K562 (cell line): ENCODE measurements around the gene SORCS2. TPM values are rescaled to one million over a fixed set of nuclear protein-coding genes. Genes with fewer than 3 reads are reported as not detected.

Experiments
- ATAC-seq: fragments of 200-7000 bp; cut with Tn5 transposase; 3 replicates; pipeline ENCODE4 v1.9.1; 2020; ENCODE audit warnings: moderate library complexity
- BruUV-seq: library from RNA; stranded (reverse); fragments of 400-500 nt; replicated peaks from 2 replicates; lab custom pipeline; 2021; lab: Mats Ljungman, UMichigan
- CTCF ChIA-PET: fragments of 300-600 bp; formaldehyde crosslinking; extraction: SDS; loops from one replicate; lab custom pipeline; 2021; ENCODE audit warnings: low intra/inter-chr PET ratio; lab: Yijun Ruan, JAX
- POLR2A ChIA-PET: fragments of 300-600, 350-650 bp; sonication (Branson Sonifier 250); formaldehyde crosslinking; extraction: SDS; loops from one replicate; lab custom pipeline; 2021; ENCODE audit warnings: antibody characterized with exemption, inconsistent platforms; lab: Yijun Ruan, JAX
- DNase-seq, 4 experiments: peaks; one replicate each; pipeline versions ENCODE4 v3.0.0 to v3.0.0-alpha.2; 2011 to 2018; ENCODE audit warnings: low spot score in 3 of 4, mixed read lengths in 3 of 4; ENCODE audit errors: extremely low read depth in 1 of 4
- FAIRE-seq: peaks from 2 replicates; lab custom pipeline; 2011; peaks lifted over from hg19 to GRCh38; lab: Jason Lieb, UNC
- H2AFZ ChIP-seq: 2 replicates; pipeline ENCODE4 v1.6.0; 2011; ENCODE audit warnings: low read depth, low read length, control low read depth, inconsistent platforms
- H3K27ac ChIP-seq: fragments of 200-600 bp; 3 replicates; pipeline ENCODE4 v1.8.0; 2011; ENCODE audit warnings: low read depth, mild to moderate bottlenecking, control low read depth, inconsistent platforms, low read length, moderate library complexity, mixed read lengths; ENCODE audit errors: extremely low read depth
- H3K27me3 ChIP-seq, 2 experiments: fragments of 300-600 bp in 1 of 2; 2 replicates in 1 of 2; 3 replicates in 1 of 2; pipeline versions ENCODE4 v1.6.0 to v1.8.0; 2011; ENCODE audit warnings: inconsistent platforms in 2 of 2, low read length in 2 of 2, mild to moderate bottlenecking in 1 of 2, mixed read lengths in 1 of 2, moderate library complexity in 1 of 2; ENCODE audit not compliant: control insufficient read depth in 2 of 2, insufficient read depth in 2 of 2
- H3K36me3 ChIP-seq: fragments of 300-600 bp; 3 replicates; pipeline ENCODE4 v1.8.0; 2011; ENCODE audit warnings: mild to moderate bottlenecking, low read length, inconsistent platforms; ENCODE audit not compliant: control insufficient read depth, insufficient read depth
- H3K4me1 ChIP-seq, 2 experiments: fragments of 200-600 bp in 1 of 2; replicated peaks in 1 of 2; 2 replicates in 1 of 2; 3 replicates in 1 of 2; pipeline versions ENCODE4 v1.5.1 to v1.8.0; 2011; ENCODE audit warnings: inconsistent platforms in 2 of 2, low read length in 2 of 2, mild to moderate bottlenecking in 1 of 2, mixed read lengths in 1 of 2, moderate library complexity in 1 of 2; ENCODE audit not compliant: control insufficient read depth in 2 of 2, insufficient read depth in 2 of 2
- H3K4me2 ChIP-seq: 2 replicates; pipeline ENCODE4 v1.6.1; 2011; ENCODE audit warnings: low read length, control low read depth, inconsistent platforms, mixed read lengths; ENCODE audit not compliant: insufficient read depth
- H3K4me3 ChIP-seq: fragments of 200-600 bp; sonication (generic), shearing (Covaris generic); 2 replicates; pipeline ENCODE4 v1.5.1; 2016; ENCODE audit warnings: control low read depth, inconsistent platforms
- H3K79me2 ChIP-seq: fragments of 200-600 bp; 3 replicates; pipeline ENCODE4 v1.8.0; 2011; ENCODE audit warnings: low read length, inconsistent platforms; ENCODE audit not compliant: control insufficient read depth, insufficient read depth
- H3K9ac ChIP-seq, 2 experiments: 2 replicates each; pipeline versions ENCODE4 v1.6.0 to v1.6.1; 2011; ENCODE audit warnings: low read depth in 2 of 2, low read length in 2 of 2, control low read depth in 1 of 2, inconsistent platforms in 1 of 2, mild to moderate bottlenecking in 1 of 2, mixed read lengths in 1 of 2; ENCODE audit not compliant: insufficient read depth in 1 of 2
- H3K9me1 ChIP-seq: one replicate; pipeline ENCODE4 v1.6.0; 2011; ENCODE audit warnings: inconsistent platforms, mild to moderate bottlenecking, low read length, moderate library complexity; ENCODE audit not compliant: control insufficient read depth, insufficient read depth
- H3K9me3 ChIP-seq: replicated peaks from 2 replicates; pipeline ENCODE4 v1.5.1; 2011; ENCODE audit warnings: low read depth, low read length, inconsistent platforms; ENCODE audit not compliant: control insufficient read depth, insufficient read depth
- H4K20me1 ChIP-seq: replicated peaks from 2 replicates; pipeline ENCODE4 v1.6.1; 2011; ENCODE audit warnings: low read length, inconsistent platforms, mixed read lengths; ENCODE audit not compliant: control insufficient read depth, insufficient read depth
- CTBP1 ChIP-seq: fragments of 450-650 bp; IDR thresholded peaks from 2 replicates; pipeline ENCODE4 v1.6.1; 2016; ENCODE audit warnings: borderline replicate concordance
- FOXJ3 ChIP-seq: sonication (generic); formaldehyde crosslinking; IDR thresholded peaks from 2 replicates; pipeline ENCODE4 v1.4.0; 2020; ENCODE audit warnings: mild to moderate bottlenecking, missing genetic modification reagents
- FOXK1 ChIP-seq: sonication (generic); formaldehyde crosslinking; IDR thresholded peaks from 2 replicates; pipeline ENCODE4 v1.8.0; 2022; ENCODE audit warnings: missing genetic modification reagents, mild to moderate bottlenecking, borderline replicate concordance
- FOXK2 ChIP-seq, 2 experiments: fragments of 450-650 bp; IDR thresholded peaks in 1 of 2; conservative IDR thresholded peaks in 1 of 2; 2 replicates each; pipeline ENCODE4 v1.6.1; 2016; ENCODE audit warnings: low read depth in 2 of 2, mild to moderate bottlenecking in 1 of 2
- GTF2A2 ChIP-seq: IDR thresholded peaks from 2 replicates; pipeline ENCODE4 v1.6.1; 2016; ENCODE audit warnings: mild to moderate bottlenecking, missing genetic modification characterization, missing compliant biosample characterization
- KLF10 ChIP-seq: fragments of 250-450 bp; sonication (Bioruptor Pico); IDR thresholded peaks from 2 replicates; pipeline ENCODE4 v1.6.1; 2021; ENCODE audit warnings: matching md5 sums
- L3MBTL2 ChIP-seq: fragments of 450-650 bp; IDR thresholded peaks from 2 replicates; pipeline ENCODE4 v1.6.1; 2016; ENCODE audit warnings: mild to moderate bottlenecking, moderate library complexity
- NCOA2 ChIP-seq, 2 experiments: fragments of 450-650 bp; IDR thresholded peaks; 2 replicates each; pipeline ENCODE4 v1.6.1; 2018; ENCODE audit warnings: mild to moderate bottlenecking in 2 of 2, moderate library complexity in 1 of 2; ENCODE audit not compliant: partially characterized antibody in 2 of 2
- SMARCC2 ChIP-seq: fragments of 450-650 bp; IDR thresholded peaks from 2 replicates; pipeline ENCODE4 v1.6.1; 2017; ENCODE audit warnings: antibody characterized with exemption, moderate library complexity, mild to moderate bottlenecking, low read depth
- ZEB2 ChIP-seq: fragments of 450-650 bp; IDR thresholded peaks from 2 replicates; pipeline ENCODE4 v1.6.1; 2016
- ZNF785 ChIP-seq: fragments of 250-450 bp; sonication (Bioruptor Pico); IDR thresholded peaks from 2 replicates; pipeline ENCODE4 v1.4.0; 2020; ENCODE audit warnings: mild to moderate bottlenecking
- WGBS: fragments of 100-300 bp; shearing (Covaris generic); methylation state at CpG from one replicate; pipeline ENCODE4 v1.1.6; 2016; ENCODE audit warnings: low coverage, mixed read lengths; ENCODE audit not compliant: insufficient coverage; ENCODE audit errors: missing lambda C conversion rate; 5-methylcytosine and 5-hydroxymethylcytosine counted together
- in situ Hi-C: fragments of 300-500 bp; cut with MboI; formaldehyde crosslinking; loops from 4 replicates; pipeline ENCODE4 v1.15.0; 2018; ENCODE audit warnings: inconsistent platforms, mixed read lengths
- intact Hi-C: fragments of 100-400 bp; cut with micrococcal nuclease; formaldehyde crosslinking; loops from 2 replicates; pipeline ENCODE4 v1.14.2; 2022
- polyA plus RNA-seq, 8 experiments: library from polyadenylated mRNA; depleted of rRNA in 4 of 8; stranded (reverse) in 5 of 8; unstranded in 3 of 8; fragments of >200 nt; fragmentation: Nextera tagmentation in 2 of 8; fragmentation: Illumina TruSeq in 1 of 8; extraction: Ambion mirVana in 2 of 8; extraction: Trizol in 1 of 8; gene quantifications; 2 replicates each; pipeline versions ENCODE4 v1.2.1 to v1.2.3, GENCODE V29; 2011 to 2014; ENCODE audit warnings: inconsistent platforms in 1 of 8, missing spikeins in 1 of 8
- total RNA-seq, 7 experiments: library from RNA; depleted of rRNA in 6 of 7; stranded (reverse); fragments of >200 nt in 6 of 7; fragmentation: Illumina TruSeq in 2 of 7; extraction: Trizol in 2 of 7; gene quantifications; 2 replicates each; pipeline versions ENCODE4 v1.2.1 to v1.2.3, GENCODE V29; 2011 to 2021; ENCODE audit warnings: low replicate concordance in 1 of 7
- TF ChIP-seq, protein P1 (sequence below): fragments of 250-450 bp; sonication (Bioruptor Pico); IDR thresholded peaks from 2 replicates; pipeline ENCODE4 v1.8.0; 2022; ENCODE audit warnings: moderate library complexity, mild to moderate bottlenecking, inconsistent platforms
- TF ChIP-seq, protein P2 (sequence below), 2 experiments: fragments of 200-800 bp in 1 of 2; sonication (Bioruptor generic) in 1 of 2; sonication (generic) in 1 of 2; formaldehyde crosslinking in 1 of 2; IDR thresholded peaks in 1 of 2; conservative IDR thresholded peaks in 1 of 2; 2 replicates each; pipeline versions ENCODE4 v1.5.0 to v1.6.1; 2016 to 2020; ENCODE audit warnings: missing compliant biosample characterization in 1 of 2, missing genetic modification characterization in 1 of 2, missing genetic modification reagents in 1 of 2
- TF ChIP-seq, protein P3 (sequence below): IDR thresholded peaks from 2 replicates; pipeline ENCODE4 v1.6.1; 2011; ENCODE audit warnings: borderline replicate concordance, low read depth, mild to moderate bottlenecking, moderate library complexity, low read length; ENCODE audit not compliant: insufficient read depth, poor library complexity, severe bottlenecking
- TF ChIP-seq, protein P4 (sequence below): IDR thresholded peaks from 2 replicates; pipeline ENCODE4 v1.6.1; 2012; ENCODE audit warnings: low read depth, low read length, improper control_type of control experiment, borderline replicate concordance
- TF ChIP-seq, protein P5 (sequence below): fragments of 450-650 bp; IDR thresholded peaks from 2 replicates; pipeline ENCODE4 v1.6.1; 2017; ENCODE audit warnings: mild to moderate bottlenecking, moderate library complexity

SORCS2 gene
- total and polyA plus RNA-seq, 9 of the 15 experiments (the other 6 are each of a cell fraction or from before 2014, with no cell fraction given): not detected

DNA sequence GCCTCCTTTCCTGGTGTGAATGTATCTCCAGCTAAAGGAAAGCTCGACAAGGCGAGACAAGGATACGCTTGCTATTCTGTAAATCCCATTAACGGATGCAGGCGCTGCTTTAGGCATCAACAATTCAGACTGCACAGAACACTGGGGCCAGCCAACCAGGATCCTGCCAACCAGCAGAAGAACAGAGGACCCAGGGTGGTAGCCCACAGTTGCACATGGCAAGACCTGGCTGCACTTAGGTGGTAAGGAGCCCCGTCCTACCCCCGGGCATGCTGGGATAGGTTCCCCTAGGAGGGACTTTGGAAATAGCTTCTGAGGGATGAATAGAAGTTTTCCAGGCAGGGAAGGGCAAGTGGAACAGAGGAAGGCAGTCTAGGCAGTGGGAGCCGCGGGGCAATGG, 221.7 kb downstream of the SORCS2 start:
- no peaks in the 10 kb centered on the region for H3K9me3 ChIP-seq
- no peaks in the 10 kb centered on the region for H3K79me2 ChIP-seq
- in situ Hi-C loops: no loop called here
- H3K9me1 ChIP-seq: no peaks in the 10 kb centered on the region
- H3K9ac ChIP-seq: no peak overlapping the region
- DNase-seq (no peak), FAIRE-seq (no peak), ATAC-seq (no peak)
- no peak overlapping the region for H2AFZ ChIP-seq
- ChIA-PET CTCF (no interaction called here), POLR2A (no interaction called here)
- H3K27me3 ChIP-seq: peaks cover 0 to 17% of the 10 kb centered on the region in 2 experiments; a peak in 2 of 5 replicates
- no peaks in the 10 kb centered on the region for H3K36me3 ChIP-seq
- intact Hi-C loops: no loop called here
- no peak overlapping the region for H3K4me2 ChIP-seq
- 0% methylated on average over 9 of the region's 9 CpGs for WGBS
- no peaks in the 10 kb centered on the region for H3K4me1 ChIP-seq
- H3K27ac ChIP-seq: no peak overlapping the region
- no TSS peak for BruUV-seq
- H3K4me3 ChIP-seq: no peak overlapping the region
- H4K20me1 ChIP-seq: no peaks in the 10 kb centered on the region
- TF ChIP-seq KLF10 (CRISPR knock-in tag) (no peak), ZNF785 (CRISPR knock-in tag) (no peak), CTBP1 (no peak), ZEB2 (no peak), FOXK1 (CRISPR knock-in tag) (no peak), GTF2A2 (no peak), NCOA2 (IDR thresholded peaks at IDR 0.05; ENCODE audit: partially characterized antibody in 2 of 2) (no peak), SMARCC2 (no peak), FOXJ3 (CRISPR knock-in tag) (no peak), L3MBTL2 (no peak), FOXK2 (conservative IDR thresholded peaks at IDR 0.05 in 1 of 2, IDR thresholded peaks at IDR 0.05 in 1 of 2; ENCODE audit: low read depth in 2 of 2) (no peak)
- TF ChIP-seq, protein P1, sequence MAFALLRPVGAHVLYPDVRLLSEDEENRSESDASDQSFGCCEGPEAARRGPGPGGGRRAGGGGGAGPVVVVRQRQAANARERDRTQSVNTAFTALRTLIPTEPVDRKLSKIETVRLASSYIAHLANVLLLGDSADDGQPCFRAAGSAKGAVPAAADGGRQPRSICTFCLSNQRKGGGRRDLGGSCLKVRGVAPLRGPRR: no peak
- TF ChIP-seq, protein P2, sequence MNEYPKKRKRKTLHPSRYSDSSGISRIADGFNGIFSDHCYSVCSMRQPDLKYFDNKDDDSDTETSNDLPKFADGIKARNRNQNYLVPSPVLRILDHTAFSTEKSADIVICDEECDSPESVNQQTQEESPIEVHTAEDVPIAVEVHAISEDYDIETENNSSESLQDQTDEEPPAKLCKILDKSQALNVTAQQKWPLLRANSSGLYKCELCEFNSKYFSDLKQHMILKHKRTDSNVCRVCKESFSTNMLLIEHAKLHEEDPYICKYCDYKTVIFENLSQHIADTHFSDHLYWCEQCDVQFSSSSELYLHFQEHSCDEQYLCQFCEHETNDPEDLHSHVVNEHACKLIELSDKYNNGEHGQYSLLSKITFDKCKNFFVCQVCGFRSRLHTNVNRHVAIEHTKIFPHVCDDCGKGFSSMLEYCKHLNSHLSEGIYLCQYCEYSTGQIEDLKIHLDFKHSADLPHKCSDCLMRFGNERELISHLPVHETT (CRISPR knock-in tag; conservative IDR thresholded peaks at IDR 0.05 in 1 of 2, IDR thresholded peaks at IDR 0.05 in 1 of 2): no peak
- TF ChIP-seq, protein P3, sequence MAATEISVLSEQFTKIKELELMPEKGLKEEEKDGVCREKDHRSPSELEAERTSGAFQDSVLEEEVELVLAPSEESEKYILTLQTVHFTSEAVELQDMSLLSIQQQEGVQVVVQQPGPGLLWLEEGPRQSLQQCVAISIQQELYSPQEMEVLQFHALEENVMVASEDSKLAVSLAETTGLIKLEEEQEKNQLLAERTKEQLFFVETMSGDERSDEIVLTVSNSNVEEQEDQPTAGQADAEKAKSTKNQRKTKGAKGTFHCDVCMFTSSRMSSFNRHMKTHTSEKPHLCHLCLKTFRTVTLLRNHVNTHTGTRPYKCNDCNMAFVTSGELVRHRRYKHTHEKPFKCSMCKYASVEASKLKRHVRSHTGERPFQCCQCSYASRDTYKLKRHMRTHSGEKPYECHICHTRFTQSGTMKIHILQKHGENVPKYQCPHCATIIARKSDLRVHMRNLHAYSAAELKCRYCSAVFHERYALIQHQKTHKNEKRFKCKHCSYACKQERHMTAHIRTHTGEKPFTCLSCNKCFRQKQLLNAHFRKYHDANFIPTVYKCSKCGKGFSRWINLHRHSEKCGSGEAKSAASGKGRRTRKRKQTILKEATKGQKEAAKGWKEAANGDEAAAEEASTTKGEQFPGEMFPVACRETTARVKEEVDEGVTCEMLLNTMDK: no peak
- TF ChIP-seq, protein P4, sequence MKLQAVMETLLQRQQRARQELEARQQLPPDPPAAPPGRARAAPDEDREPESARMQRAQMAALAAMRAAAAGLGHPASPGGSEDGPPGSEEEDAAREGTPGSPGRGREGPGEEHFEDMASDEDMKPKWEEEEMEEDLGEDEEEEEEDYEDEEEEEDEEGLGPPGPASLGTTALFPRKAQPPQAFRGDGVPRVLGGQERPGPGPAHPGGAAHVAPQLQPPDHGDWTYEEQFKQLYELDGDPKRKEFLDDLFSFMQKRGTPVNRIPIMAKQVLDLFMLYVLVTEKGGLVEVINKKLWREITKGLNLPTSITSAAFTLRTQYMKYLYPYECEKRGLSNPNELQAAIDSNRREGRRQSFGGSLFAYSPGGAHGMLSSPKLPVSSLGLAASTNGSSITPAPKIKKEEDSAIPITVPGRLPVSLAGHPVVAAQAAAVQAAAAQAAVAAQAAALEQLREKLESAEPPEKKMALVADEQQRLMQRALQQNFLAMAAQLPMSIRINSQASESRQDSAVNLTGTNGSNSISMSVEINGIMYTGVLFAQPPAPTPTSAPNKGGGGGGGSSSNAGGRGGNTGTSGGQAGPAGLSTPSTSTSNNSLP: no peak
- TF ChIP-seq, protein P5, sequence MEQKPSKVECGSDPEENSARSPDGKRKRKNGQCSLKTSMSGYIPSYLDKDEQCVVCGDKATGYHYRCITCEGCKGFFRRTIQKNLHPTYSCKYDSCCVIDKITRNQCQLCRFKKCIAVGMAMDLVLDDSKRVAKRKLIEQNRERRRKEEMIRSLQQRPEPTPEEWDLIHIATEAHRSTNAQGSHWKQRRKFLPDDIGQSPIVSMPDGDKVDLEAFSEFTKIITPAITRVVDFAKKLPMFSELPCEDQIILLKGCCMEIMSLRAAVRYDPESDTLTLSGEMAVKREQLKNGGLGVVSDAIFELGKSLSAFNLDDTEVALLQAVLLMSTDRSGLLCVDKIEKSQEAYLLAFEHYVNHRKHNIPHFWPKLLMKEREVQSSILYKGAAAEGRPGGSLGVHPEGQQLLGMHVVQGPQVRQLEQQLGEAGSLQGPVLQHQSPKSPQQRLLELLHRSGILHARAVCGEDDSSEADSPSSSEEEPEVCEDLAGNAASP: no peak
